ENCODE measurements around the gene LRRC45.

The LRRC45 gene

GRCh38 chr17:81994593-81995462, 28.3 kb upstream of the LRRC45 start:
- no peak for DNase-seq (ENCODE audit: low read depth)

GRCh38 chr17:81995463-81996231, 27.5 kb upstream of the LRRC45 start:
- no peak for DNase-seq (ENCODE audit: low read depth)

GRCh38 chr17:81996232-81996756, 26.8 kb upstream of the LRRC45 start:
- no peak for DNase-seq (ENCODE audit: low read depth)

GRCh38 chr17:81996757-81997441, 26.2 kb upstream of the LRRC45 start:
- no peak for DNase-seq (ENCODE audit: low read depth)

GRCh38 chr17:81998212-81998611, 24.9 kb upstream of the LRRC45 start:
- no peak for DNase-seq (ENCODE audit: low read depth)

GRCh38 chr17:81998691-81999438, 24.2 kb upstream of the LRRC45 start:
- no peak for DNase-seq (ENCODE audit: low read depth)

GRCh38 chr17:81999587-81999975, 23.5 kb upstream of the LRRC45 start:
- DNase-seq (ENCODE audit: low read depth), result no peak

- no peak for DNase-seq (ENCODE audit: low read depth)
Measured at GRCh38 chr17:81999976-82000802, 22.9 kb upstream of the LRRC45 start.

- no peak for DNase-seq (ENCODE audit: low read depth)
Measured at GRCh38 chr17:82000803-82001570, 22.1 kb upstream of the LRRC45 start.

- no peak for DNase-seq (ENCODE audit: low read depth)
Measured at GRCh38 chr17:82001571-82002056, 21.5 kb upstream of the LRRC45 start.

GRCh38 chr17:82003411-82004381, 19.4 kb upstream of the LRRC45 start:
- no peak for DNase-seq (ENCODE audit: low read depth)

GRCh38 chr17:82004517-82005455, 18.3 kb upstream of the LRRC45 start:
- no peak for DNase-seq (ENCODE audit: low read depth)

GRCh38 chr17:82005701-82006348, 17.3 kb upstream of the LRRC45 start:
- no peak for DNase-seq (ENCODE audit: low read depth)

GRCh38 chr17:82006468-82007227, 16.5 kb upstream of the LRRC45 start:
- DNase-seq (ENCODE audit: low read depth), result no peak

- DNase-seq (ENCODE audit: low read depth), result no peak
Measured at GRCh38 chr17:82007228-82007494, 15.9 kb upstream of the LRRC45 start.

GRCh38 chr17:82007495-82008257, 15.4 kb upstream of the LRRC45 start:
- no peak for DNase-seq (ENCODE audit: low read depth)
